Endodermal cell (in vitro differentiated cells): ENCODE results near the gene SF3A2. TPM values are rescaled to one million over a fixed set of nuclear protein-coding genes. Genes with fewer than 3 reads are reported as not detected.
A peak's percentile ranks its signal among the peaks of the same experiment; 100 is the strongest.

Experiments
- DNase-seq: peaks from one replicate; pipeline ENCODE4 v3.0.0-alpha.2; 2017
- H3K27ac ChIP-seq: 2 replicates; pipeline ENCODE4 v1.5.1; 2013; ENCODE audit warnings: mild to moderate bottlenecking, low read depth, low read length, moderate library complexity
- H3K27me3 ChIP-seq: 2 replicates; pipeline ENCODE4 v1.6.1; 2013; ENCODE audit warnings: mild to moderate bottlenecking, low read length, moderate library complexity; ENCODE audit not compliant: insufficient read depth, control insufficient read depth, poor library complexity, severe bottlenecking
- H3K36me3 ChIP-seq: 2 replicates; pipeline ENCODE4 v1.7.0; 2013; ENCODE audit warnings: mild to moderate bottlenecking, low read length, moderate library complexity; ENCODE audit not compliant: control insufficient read depth, insufficient read depth
- H3K4me1 ChIP-seq: one replicate; pipeline ENCODE4 v1.7.0; 2013; ENCODE audit warnings: low read length; ENCODE audit not compliant: control insufficient read depth, insufficient read depth
- H3K4me3 ChIP-seq: 2 replicates; pipeline ENCODE4 v1.5.1; 2013; ENCODE audit warnings: mild to moderate bottlenecking, low read length, moderate library complexity
- H3K9ac ChIP-seq: 2 replicates; pipeline ENCODE4 v1.6.1; 2013; ENCODE audit warnings: mild to moderate bottlenecking, low read length, moderate library complexity; ENCODE audit not compliant: poor library complexity, severe bottlenecking; ENCODE audit errors: extremely low read depth
- H3K9me3 ChIP-seq: 2 replicates; pipeline ENCODE4 v1.6.1; 2013; ENCODE audit warnings: mild to moderate bottlenecking, low read length, moderate library complexity; ENCODE audit not compliant: control insufficient read depth
- H3K27ac Mint-ChIP-seq: 2 replicates; pipeline ENCODE4 v1.8.0; 2020; ENCODE audit warnings: mixed read lengths
- H3K27me3 Mint-ChIP-seq: 2 replicates; pipeline ENCODE4 v1.8.0; 2021; ENCODE audit warnings: mild to moderate bottlenecking, mixed read lengths; ENCODE audit not compliant: insufficient read depth
- H3K36me3 Mint-ChIP-seq: 2 replicates; pipeline ENCODE4 v1.8.0; 2020; ENCODE audit warnings: low read depth, mixed read lengths
- H3K4me1 Mint-ChIP-seq: 2 replicates; pipeline ENCODE4 v1.8.0; 2020; ENCODE audit warnings: mixed read lengths
- H3K4me3 Mint-ChIP-seq: 2 replicates; pipeline ENCODE4 v1.8.0; 2020; ENCODE audit warnings: mild to moderate bottlenecking, moderate library complexity, mixed read lengths
- H3K9me3 Mint-ChIP-seq: 2 replicates; pipeline ENCODE4 v1.8.0; 2020; ENCODE audit warnings: mild to moderate bottlenecking, mixed read lengths
- CTCF ChIP-seq: fragments of 200-600 bp; sonication (generic); conservative IDR thresholded peaks from 2 replicates; pipeline ENCODE4 v1.5.0; 2021; ENCODE audit warnings: antibody characterized with exemption, mild to moderate bottlenecking
- WGBS, 2 experiments: methylation state at CpG; one replicate each; pipeline versions ENCODE4 v1.1.5 to v1.1.7; 2013; ENCODE audit warnings: missing lambda C conversion rate in 2 of 2, mixed read lengths in 1 of 2; ENCODE audit not compliant: insufficient coverage in 1 of 2, insufficient read length in 1 of 2; 5-methylcytosine and 5-hydroxymethylcytosine counted together
- total RNA-seq, 2 donors: library from RNA; stranded (reverse); fragmentation: NEBNext Ultra II Directional in 1 of 2; extraction: Animal tissue kit (Norgen Biotek cat#: 25700) in 1 of 2; gene quantifications; 2 replicates in 1 of 2; 3 replicates in 1 of 2; pipeline ENCODE4 v1.2.1, GENCODE V29; 2021

Gene SF3A2
- total RNA-seq, 2 donors from 2014 or later = 126 to 132 TPM

DNA sequence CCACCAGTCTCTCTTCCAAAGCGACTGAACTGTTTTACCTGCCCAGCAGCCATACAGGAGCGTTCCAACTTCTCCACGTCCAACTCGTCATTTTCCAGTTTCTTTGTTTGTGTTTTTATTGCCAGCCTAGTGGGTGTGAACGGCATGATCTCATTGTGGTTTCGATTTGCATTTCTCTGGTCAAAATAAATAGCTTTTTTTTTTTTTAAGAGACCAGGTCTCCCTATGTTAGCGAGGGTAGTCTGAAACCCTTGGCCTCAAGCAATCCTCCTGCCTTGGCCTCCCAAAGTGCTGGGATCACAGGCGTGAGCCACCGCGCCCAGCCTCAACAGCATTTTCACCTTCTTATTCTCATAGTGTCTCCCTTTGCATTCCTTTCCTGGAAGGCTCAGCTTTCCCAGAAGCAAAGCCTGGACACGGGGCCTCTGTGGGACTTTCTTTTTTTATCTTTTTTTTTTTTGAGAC, 23.7 kb downstream of the SF3A2 start:
- Histone ChIP-seq H3K36me3 (no peaks in the 10 kb centered on the region), H3K9me3 (no peaks in the 10 kb centered on the region), H3K27me3 (no peaks in the 10 kb centered on the region), H3K27ac (no peak overlapping the region), H3K4me1 (no peaks in the 10 kb centered on the region), H3K4me3 (no peak overlapping the region), H3K9ac (no peak overlapping the region)
- Mint-ChIP-seq H3K27ac (no peak overlapping the region), H3K4me1 (no peaks in the 10 kb centered on the region), H3K4me3 (no peak overlapping the region), H3K9me3 (no peaks in the 10 kb centered on the region), H3K27me3 (peaks cover 1% of the 10 kb centered on the region), H3K36me3 (no peaks in the 10 kb centered on the region)
- WGBS, 2 experiments = 92 to 96% methylated on average over 9 to 11 of the region's 11 CpGs
- TF ChIP-seq CTCF = no peak
- no peak for DNase-seq

DNA sequence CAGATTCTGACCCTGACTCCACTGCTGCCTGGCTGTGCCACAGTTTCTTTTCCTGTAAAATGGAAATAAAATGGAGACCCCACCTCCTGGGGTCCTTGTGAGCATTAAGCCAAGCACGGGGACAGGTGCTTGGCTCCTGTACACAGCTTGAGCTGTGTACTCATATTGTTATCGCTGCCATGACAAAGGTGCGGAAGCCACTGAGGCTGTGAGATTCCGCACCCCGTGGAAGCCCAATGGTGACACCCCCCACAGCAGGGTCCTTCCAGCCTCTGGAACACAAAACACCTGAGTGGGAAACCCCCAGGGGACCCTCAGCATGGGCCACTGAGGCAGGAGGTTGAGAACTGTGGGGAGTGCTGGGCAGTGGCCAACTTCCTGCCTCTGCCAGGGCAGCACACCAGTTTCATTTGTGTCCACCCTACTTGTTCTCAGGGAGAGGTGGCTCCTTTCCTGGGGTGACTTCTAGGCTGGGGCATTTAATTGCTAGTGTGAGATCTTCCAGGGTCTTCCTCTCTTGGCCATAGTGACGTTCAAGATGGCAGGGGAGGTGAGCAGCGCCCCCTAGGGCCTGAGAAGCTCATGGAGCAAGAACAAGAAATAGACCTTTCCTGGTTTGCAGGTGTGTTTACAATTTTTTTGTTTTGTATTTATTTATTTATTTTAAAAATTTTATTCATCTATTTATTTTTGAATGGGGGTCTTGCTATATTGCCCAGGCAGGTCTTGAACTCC, 25.0 kb downstream of the SF3A2 start:
- WGBS, 2 experiments = 75 to 87% methylated on average over 5 to 7 of the region's 7 CpGs
- Histone ChIP-seq H3K9ac (no peak overlapping the region), H3K27ac (no peak overlapping the region), H3K4me1 (no peaks in the 10 kb centered on the region), H3K36me3 (no peaks in the 10 kb centered on the region), H3K27me3 (no peaks in the 10 kb centered on the region), H3K4me3 (no peak overlapping the region), H3K9me3 (no peaks in the 10 kb centered on the region)
- Mint-ChIP-seq H3K36me3 (no peaks in the 10 kb centered on the region), H3K9me3 (no peaks in the 10 kb centered on the region), H3K4me1 (no peaks in the 10 kb centered on the region), H3K4me3 (no peak overlapping the region), H3K27ac (no peak overlapping the region), H3K27me3 (peaks cover 1% of the 10 kb centered on the region)
- peak; percentile 84 for DNase-seq
- peak; percentile 87 for TF ChIP-seq CTCF

DNA sequence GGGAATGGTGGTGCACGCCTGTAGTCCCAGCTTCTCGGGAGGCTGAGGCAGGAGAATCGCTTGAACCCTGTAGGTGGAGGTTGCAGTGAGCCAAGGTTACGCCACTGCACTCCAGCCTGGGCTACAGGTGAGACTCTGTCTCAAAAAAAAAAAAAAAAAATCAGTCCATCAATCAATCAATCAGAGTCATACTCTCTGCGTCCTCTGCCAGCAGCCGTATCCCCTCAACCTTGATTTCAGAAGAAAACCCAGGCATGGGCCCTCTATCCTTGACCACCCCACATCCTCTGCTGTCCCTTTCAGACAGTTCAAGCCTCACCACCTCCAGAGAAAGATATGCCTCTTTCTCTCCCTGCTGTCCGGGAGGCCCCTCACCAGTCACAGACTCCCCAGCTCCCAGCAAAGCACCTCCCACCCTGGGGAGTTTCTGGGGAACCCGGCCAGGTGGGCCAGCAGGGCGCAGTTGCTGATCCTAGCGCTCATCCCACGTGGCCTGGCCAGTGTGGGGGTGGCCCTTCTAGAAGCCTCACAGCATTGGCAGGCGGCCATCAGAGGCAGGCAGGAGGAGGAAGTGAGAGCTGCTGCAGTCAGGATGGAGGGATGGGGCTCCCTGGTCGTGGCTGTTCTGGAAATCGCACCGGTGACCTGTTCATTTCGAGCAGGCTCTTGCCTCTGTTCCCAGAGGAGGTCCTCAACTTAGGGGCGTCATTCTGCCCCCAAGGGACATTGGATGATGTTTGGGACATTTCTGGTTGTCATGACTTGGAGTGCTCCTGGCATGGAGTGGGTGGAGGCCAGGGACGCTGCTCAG, 29.8 kb downstream of the SF3A2 start:
- DNase-seq = no peak
- Histone ChIP-seq H3K27me3 (no peaks in the 10 kb centered on the region), H3K9me3 (no peaks in the 10 kb centered on the region), H3K36me3 (peaks cover 4% of the 10 kb centered on the region), H3K27ac (no peak overlapping the region), H3K4me1 (peaks cover under 1% of the 10 kb centered on the region), H3K4me3 (no peak overlapping the region), H3K9ac (no peak overlapping the region)
- Mint-ChIP-seq H3K27ac (no peak overlapping the region), H3K4me3 (no peak overlapping the region), H3K36me3 (peaks cover 1% of the 10 kb centered on the region), H3K9me3 (no peaks in the 10 kb centered on the region), H3K27me3 (no peaks in the 10 kb centered on the region), H3K4me1 (peaks cover under 1% of the 10 kb centered on the region)
- no peak for TF ChIP-seq CTCF
- WGBS, 2 experiments = 83 to 87% methylated on average over 3 to 18 of the region's 18 CpGs
